Measurements from ENCODE around the gene FJX1.
A peak's percentile ranks its signal among the peaks of the same experiment; 100 is the strongest.
"Not testable (repeated sequence)": the region's sequence is repeated elsewhere in the genome, so short reads cannot be mapped to it uniquely, and the experiment has no call there.

FJX1 gene

GRCh38 chr11:35632301-35632700, 14.0 kb downstream of the FJX1 start:
- peak; percentile 57 for DNase-seq (ENCODE audit: low read depth)

GRCh38 chr11:35633827-35634423, 15.7 kb downstream of the FJX1 start:
- DNase-seq (ENCODE audit: low read depth) = no peak

GRCh38 chr11:35635933-35636332, 17.7 kb downstream of the FJX1 start:
- DNase-seq (ENCODE audit: low read depth) = no peak

GRCh38 chr11:35639591-35640179, 21.4 kb downstream of the FJX1 start:
- no peak for DNase-seq (ENCODE audit: low read depth)

GRCh38 chr11:35641171-35641897, 23.1 kb downstream of the FJX1 start:
- no peak for DNase-seq (ENCODE audit: low read depth)

- DNase-seq (ENCODE audit: low read depth) = no peak
Observed at GRCh38 chr11:35641964-35642363, 23.7 kb downstream of the FJX1 start.

- no peak for DNase-seq (ENCODE audit: low read depth)
Observed at GRCh38 chr11:35647421-35648093, 29.3 kb downstream of the FJX1 start.

- no peak for DNase-seq (ENCODE audit: low read depth)
Observed at GRCh38 chr11:35650006-35650405, 31.7 kb downstream of the FJX1 start.

GRCh38 chr11:35650467-35650866, 32.2 kb downstream of the FJX1 start:
- DNase-seq (ENCODE audit: low read depth) = no peak

- DNase-seq (ENCODE audit: low read depth) = no peak
Observed at GRCh38 chr11:35651263-35651662, 33.0 kb downstream of the FJX1 start.

- DNase-seq (ENCODE audit: low read depth) = not testable (repeated sequence)
Observed at GRCh38 chr11:35652786-35653185, 34.5 kb downstream of the FJX1 start.

GRCh38 chr11:35654711-35655110, 36.5 kb downstream of the FJX1 start:
- no peak for DNase-seq (ENCODE audit: low read depth)

GRCh38 chr11:35655254-35655653, 37.0 kb downstream of the FJX1 start:
- DNase-seq (ENCODE audit: low read depth) = no peak

- no peak for DNase-seq (ENCODE audit: low read depth)
Observed at GRCh38 chr11:35655856-35656255, 37.6 kb downstream of the FJX1 start.

- no peak for DNase-seq (ENCODE audit: low read depth)
Observed at GRCh38 chr11:35658020-35658948, 40.0 kb downstream of the FJX1 start.

- DNase-seq (ENCODE audit: low read depth) = no peak
Observed at GRCh38 chr11:35661534-35661933, 43.3 kb downstream of the FJX1 start.

- no peak for DNase-seq (ENCODE audit: low read depth)
Observed at GRCh38 chr11:35662061-35662648, 43.9 kb downstream of the FJX1 start.

GRCh38 chr11:35662649-35663407, 44.6 kb downstream of the FJX1 start, which contains the start of gene TRIM44:
Gene TRIM44 (plus strand): TSS chr11:35662775. CDS start chr11:35663112, 337 bp downstream.
- peak; percentile 66 for DNase-seq (ENCODE audit: low read depth)

GRCh38 chr11:35663408-35663702, 45.1 kb downstream of the FJX1 start:
- DNase-seq (ENCODE audit: low read depth) = no peak

GRCh38 chr11:35664977-35665441, 46.7 kb downstream of the FJX1 start:
- no peak for DNase-seq (ENCODE audit: low read depth)

GRCh38 chr11:35667257-35667656, 49.0 kb downstream of the FJX1 start:
- DNase-seq (ENCODE audit: low read depth) = no peak

Measured in HS-27A (cell line).